Fibroblast of lung (primary cell): ENCODE results near the gene SEC24D.

ENCODE experiments used
- EZH2 ChIP-seq: IDR thresholded peaks from 2 replicates; pipeline ENCODE4 v1.5.1; 2012; ENCODE audit warnings: low read length, control low read depth, mild to moderate bottlenecking; ENCODE audit errors: missing control alignments
- TF ChIP-seq, protein P1 (sequence below), 2 donors: IDR thresholded peaks in 1 of 2; conservative IDR thresholded peaks in 1 of 2; 1 replicate in 1 of 2; 2 replicates in 1 of 2; pipeline ENCODE4 v1.5.1; 2011 to 2012; ENCODE audit warnings: low read length in 2 of 2, control low read depth in 1 of 2, inconsistent platforms in 1 of 2, low read depth in 1 of 2, mild to moderate bottlenecking in 1 of 2

- TF ChIP-seq, protein P1, sequence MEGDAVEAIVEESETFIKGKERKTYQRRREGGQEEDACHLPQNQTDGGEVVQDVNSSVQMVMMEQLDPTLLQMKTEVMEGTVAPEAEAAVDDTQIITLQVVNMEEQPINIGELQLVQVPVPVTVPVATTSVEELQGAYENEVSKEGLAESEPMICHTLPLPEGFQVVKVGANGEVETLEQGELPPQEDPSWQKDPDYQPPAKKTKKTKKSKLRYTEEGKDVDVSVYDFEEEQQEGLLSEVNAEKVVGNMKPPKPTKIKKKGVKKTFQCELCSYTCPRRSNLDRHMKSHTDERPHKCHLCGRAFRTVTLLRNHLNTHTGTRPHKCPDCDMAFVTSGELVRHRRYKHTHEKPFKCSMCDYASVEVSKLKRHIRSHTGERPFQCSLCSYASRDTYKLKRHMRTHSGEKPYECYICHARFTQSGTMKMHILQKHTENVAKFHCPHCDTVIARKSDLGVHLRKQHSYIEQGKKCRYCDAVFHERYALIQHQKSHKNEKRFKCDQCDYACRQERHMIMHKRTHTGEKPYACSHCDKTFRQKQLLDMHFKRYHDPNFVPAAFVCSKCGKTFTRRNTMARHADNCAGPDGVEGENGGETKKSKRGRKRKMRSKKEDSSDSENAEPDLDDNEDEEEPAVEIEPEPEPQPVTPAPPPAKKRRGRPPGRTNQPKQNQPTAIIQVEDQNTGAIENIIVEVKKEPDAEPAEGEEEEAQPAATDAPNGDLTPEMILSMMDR (conservative IDR thresholded peaks at IDR 0.05 in 1 of 2, IDR thresholded peaks at IDR 0.05 in 1 of 2; ENCODE audit: low read depth in 1 of 2, low read length in 2 of 2), result no peak
- TF ChIP-seq EZH2, result no peak
Measured at GRCh38 chr4:118877797-118878196, 41.9 kb upstream of the SEC24D start.
